Neural cell (in vitro differentiated cells): Measurements from ENCODE around the gene PDE6D. TPM values are rescaled to one million over a fixed set of nuclear protein-coding genes. Genes with fewer than 3 reads are reported as not detected.
"Not testable (repeated sequence)": the region's sequence is repeated elsewhere in the genome, so short reads cannot be mapped to it uniquely, and the experiment has no call there.

Experiments
- H2AFZ ChIP-seq: fragments of 200-600, 300-800 bp; sonication (generic), shearing (Covaris generic); 2 replicates; pipeline ENCODE4 v1.6.0; 2014; ENCODE audit warnings: low read depth, mild to moderate bottlenecking, antibody characterized with exemption, low read length, moderate library complexity
- H3F3A ChIP-seq: fragments of 200-600 bp; shearing (Covaris generic); 2 replicates; pipeline ENCODE4 v1.6.1; 2016; ENCODE audit warnings: mild to moderate bottlenecking, moderate library complexity, mixed read lengths, antibody characterized with exemption, low read length; ENCODE audit not compliant: insufficient read depth, poor library complexity, severe bottlenecking
- H3K27ac ChIP-seq: fragments of 200-600, 300-800 bp; sonication (generic), shearing (Covaris generic); 2 replicates; pipeline ENCODE4 v1.5.1; 2014; ENCODE audit warnings: mild to moderate bottlenecking, low read length, moderate library complexity
- H3K27me3 ChIP-seq: fragments of 300-800, 200-600 bp; sonication (generic), shearing (Covaris generic); 2 replicates; pipeline ENCODE4 v1.6.0; 2014; ENCODE audit warnings: mild to moderate bottlenecking, low read depth, low read length, moderate library complexity; ENCODE audit not compliant: insufficient read depth
- H3K36me3 ChIP-seq: fragments of 300-800, 200-600 bp; sonication (generic), shearing (Covaris generic); 2 replicates; pipeline ENCODE4 v1.5.1; 2014; ENCODE audit warnings: mild to moderate bottlenecking, antibody characterized with exemption, low read length, moderate library complexity; ENCODE audit not compliant: insufficient read depth
- H3K4me2 ChIP-seq: fragments of 300-800, 200-600 bp; sonication (generic), shearing (Covaris generic); 2 replicates; pipeline ENCODE4 v1.6.0; 2014; ENCODE audit warnings: mild to moderate bottlenecking, low read length
- H3K4me3 ChIP-seq: fragments of 300-800, 200-600 bp; sonication (generic), shearing (Covaris generic); 2 replicates; pipeline ENCODE4 v1.5.1; 2014; ENCODE audit warnings: mild to moderate bottlenecking, low read length, moderate library complexity
- H3K79me2 ChIP-seq: fragments of 200-600 bp; shearing (Covaris generic); replicated peaks from 2 replicates; pipeline ENCODE4 v1.6.0; 2014; ENCODE audit warnings: mild to moderate bottlenecking, low read length, moderate library complexity; ENCODE audit not compliant: insufficient read depth
- H3K9ac ChIP-seq: fragments of 300-800, 200-600 bp; sonication (generic), shearing (Covaris generic); 2 replicates; pipeline ENCODE4 v1.6.1; 2016; ENCODE audit warnings: mild to moderate bottlenecking, low read length, mixed read lengths
- H3K9me2 ChIP-seq: fragments of 200-600 bp; shearing (Covaris generic); 2 replicates; pipeline ENCODE4 v1.6.1; 2016; ENCODE audit warnings: mild to moderate bottlenecking, low read length, mixed read lengths; ENCODE audit not compliant: insufficient read depth
- H3K9me3 ChIP-seq: fragments of 200-600, 300-800 bp; sonication (generic), shearing (Covaris generic); 2 replicates; pipeline ENCODE4 v1.6.1; 2016; ENCODE audit warnings: mild to moderate bottlenecking, mixed run types, low read length, moderate library complexity, mixed read lengths
- H4K20me1 ChIP-seq: fragments of 200-600 bp; shearing (Covaris generic); 2 replicates; pipeline ENCODE4 v1.6.1; 2016; ENCODE audit warnings: mild to moderate bottlenecking, mixed run types; ENCODE audit not compliant: insufficient read depth
- CTCF ChIP-seq: fragments of 450-650 bp; IDR thresholded peaks from 2 replicates; pipeline ENCODE4 v1.5.1; 2014; ENCODE audit warnings: antibody characterized with exemption, mild to moderate bottlenecking, moderate library complexity; ENCODE audit not compliant: poor library complexity, severe bottlenecking
- EP300 ChIP-seq: fragments of 450-650 bp; conservative IDR thresholded peaks from 2 replicates; pipeline ENCODE4 v1.6.1; 2014; ENCODE audit warnings: antibody characterized with exemption, mild to moderate bottlenecking, moderate library complexity; ENCODE audit not compliant: poor library complexity, severe bottlenecking
- MXI1 ChIP-seq: fragments of 450-650 bp; conservative IDR thresholded peaks from 2 replicates; pipeline ENCODE4 v1.6.1; 2014; ENCODE audit warnings: antibody characterized with exemption, mild to moderate bottlenecking; ENCODE audit not compliant: poor library complexity, severe bottlenecking
- POLR2AphosphoS5 ChIP-seq: IDR thresholded peaks from 2 replicates; pipeline ENCODE4 v1.6.1; 2012
- RAD21 ChIP-seq: fragments of 450-650 bp; conservative IDR thresholded peaks from 2 replicates; pipeline ENCODE4 v1.6.1; 2014; ENCODE audit warnings: antibody characterized with exemption, mild to moderate bottlenecking, moderate library complexity
- REST ChIP-seq: IDR thresholded peaks from 2 replicates; pipeline ENCODE4 v1.6.1; 2012; ENCODE audit warnings: borderline replicate concordance
- SMC3 ChIP-seq: fragments of 450-650 bp; conservative IDR thresholded peaks from 2 replicates; pipeline ENCODE4 v1.6.1; 2014; ENCODE audit warnings: antibody characterized with exemption, mild to moderate bottlenecking, moderate library complexity; ENCODE audit not compliant: poor library complexity
- TAF1 ChIP-seq: IDR thresholded peaks from 2 replicates; pipeline ENCODE4 v1.6.1; 2012; ENCODE audit warnings: low read depth
- polyA plus RNA-seq: library from polyadenylated mRNA; depleted of rRNA; stranded (reverse); fragments of >200 nt; gene quantifications from 2 replicates; pipeline ENCODE4 v1.2.3, GENCODE V29; 2014

Gene PDE6D
- polyA plus RNA-seq, 1 donor from 2014 or later = 150 TPM

- no peaks in the 10 kb centered on the region for H3K27me3 ChIP-seq
These were observed 19.3 kb downstream of the PDE6D start for GRCh38 chr2:231761735-231762134.

GRCh38 chr2:231752061-231752460 is 29.0 kb downstream of the PDE6D start:
- no peaks in the 10 kb centered on the region for H3K9me3 ChIP-seq
- no peaks in the 10 kb centered on the region for H3F3A ChIP-seq
- no peaks in the 10 kb centered on the region for H3K36me3 ChIP-seq
- no peaks in the 10 kb centered on the region for H4K20me1 ChIP-seq
- H3K9me2 ChIP-seq = no peaks in the 10 kb centered on the region
- no peak overlapping the region for H3K4me2 ChIP-seq
- H3K4me3 ChIP-seq = no peak overlapping the region
- H3K9ac ChIP-seq = no peak overlapping the region
- no peak overlapping the region for H2AFZ ChIP-seq
- no peak overlapping the region for H3K27ac ChIP-seq
- H3K27me3 ChIP-seq = no peaks in the 10 kb centered on the region
- no peak for TF ChIP-seq POLR2AphosphoS5
- no peak for TF ChIP-seq MXI1
- no peaks in the 10 kb centered on the region for H3K79me2 ChIP-seq

More at GRCh38 chr2:231761735-231762134, 19.3 kb downstream of the PDE6D start:
- no peak overlapping the region for H3K4me3 ChIP-seq
- no peak overlapping the region for H3K4me2 ChIP-seq
- H3K79me2 ChIP-seq = no peaks in the 10 kb centered on the region
- no peaks in the 10 kb centered on the region for H3K36me3 ChIP-seq
- H3K9ac ChIP-seq = no peak overlapping the region
- H3K9me3 ChIP-seq = no peaks in the 10 kb centered on the region
- H3K27ac ChIP-seq = no peak overlapping the region
- TF ChIP-seq EP300 (no peak), TAF1 (no peak), RAD21 (no peak), REST (no peak), SMC3 (no peak)
- no peaks in the 10 kb centered on the region for H3F3A ChIP-seq
- no peak overlapping the region for H2AFZ ChIP-seq
- H3K9me2 ChIP-seq = no peaks in the 10 kb centered on the region
- no peaks in the 10 kb centered on the region for H4K20me1 ChIP-seq

- Histone ChIP-seq H3K4me3 (no peak overlapping the region), H3K79me2 (no peaks in the 10 kb centered on the region), H3K9me3 (no peaks in the 10 kb centered on the region), H3K27ac (no peak overlapping the region), H3K36me3 (no peaks in the 10 kb centered on the region), H3K9me2 (no peaks in the 10 kb centered on the region), H3K9ac (no peak overlapping the region), H4K20me1 (no peaks in the 10 kb centered on the region), H3F3A (no peaks in the 10 kb centered on the region), H3K4me2 (no peak overlapping the region), H3K27me3 (no peaks in the 10 kb centered on the region), H2AFZ (no peak overlapping the region)
- no peak for TF ChIP-seq POLR2AphosphoS5
- no peak for TF ChIP-seq REST
- TF ChIP-seq SMC3 = no peak
- no peak for TF ChIP-seq CTCF
- TF ChIP-seq EP300 = no peak
These were observed 29.9 kb downstream of the PDE6D start for GRCh38 chr2:231751042-231751815.

GRCh38 chr2:231749016-231749415 is 32.1 kb downstream of the PDE6D start:
- H3K27ac ChIP-seq, H3K9me2 ChIP-seq, H3K36me3 ChIP-seq, H3K9ac ChIP-seq, H3F3A ChIP-seq, H3K9me3 ChIP-seq, H4K20me1 ChIP-seq, H3K27me3 ChIP-seq, H3K4me3 ChIP-seq, H2AFZ ChIP-seq, H3K4me2 ChIP-seq, H3K79me2 ChIP-seq: not testable (repeated sequence)
